Right atrium auricular region (tissue), 2 donors: ENCODE measurements around the gene DES. TPM values are rescaled to one million over a fixed set of nuclear protein-coding genes. Genes with fewer than 3 reads are reported as not detected.
"Not testable (repeated sequence)": the region's sequence is repeated elsewhere in the genome, so short reads cannot be mapped to it uniquely, and the experiment has no call there.

Source experiments
- DNase-seq: peaks from one replicate; pipeline ENCODE4 v3.0.0-alpha.2; 2019; ENCODE audit warnings: low spot score
- H3K27ac ChIP-seq, 2 donors: fragments of 200-600 bp; sonication (generic); 1 replicate in 1 of 2; 2 replicates in 1 of 2; pipeline ENCODE4 v1.5.1; 2016 to 2019
- H3K27me3 ChIP-seq, 2 donors: fragments of 200-600 bp; sonication (generic); one replicate each; pipeline versions ENCODE4 v1.5.1 to v1.6.0; 2017 to 2019
- H3K36me3 ChIP-seq: fragments of 200-600 bp; sonication (generic); one replicate; pipeline ENCODE4 v1.5.1; 2016
- H3K4me1 ChIP-seq, 2 donors: fragments of 200-600 bp; sonication (generic); one replicate each; pipeline versions ENCODE4 v1.5.1 to v1.6.0; 2017 to 2019
- H3K4me3 ChIP-seq, 2 donors: fragments of 200-600 bp; sonication (generic); 1 replicate in 1 of 2; 2 replicates in 1 of 2; pipeline ENCODE4 v1.5.1; 2017 to 2019; ENCODE audit warnings: mild to moderate bottlenecking in 1 of 2, moderate library complexity in 1 of 2
- H3K9me3 ChIP-seq, 2 donors: fragments of 200-600 bp; sonication (generic); one replicate each; pipeline ENCODE4 v1.5.1; 2019
- CTCF ChIP-seq, 2 donors: fragments of 200-600 bp; sonication (generic); IDR thresholded peaks; one replicate each; pipeline ENCODE4 v1.5.1; 2019; ENCODE audit warnings: antibody characterized with exemption in 2 of 2
- total RNA-seq, 2 donors: library from RNA; depleted of rRNA; stranded (reverse); fragments of >200 nt; gene quantifications; one replicate each; pipeline ENCODE4 v1.1.0, GENCODE V29; 2016

The DES gene
- total RNA-seq, 2 donors from 2014 or later, result 12,280 to 13,654 TPM

GRCh38 chr2:219405958-219406860 lies 12.0 kb upstream of the DES start:
- H3K9me3 ChIP-seq, result no peaks in the 10 kb centered on the region
- no peak for TF ChIP-seq CTCF (IDR thresholded peaks at IDR 0.05)
- no peak overlapping the region for H3K4me3 ChIP-seq
- H3K27me3 ChIP-seq, result no peaks in the 10 kb centered on the region
- no peak for DNase-seq
- H3K4me1 ChIP-seq, result peaks cover 0 to 49% of the 10 kb centered on the region in 2 donors
- no peaks in the 10 kb centered on the region for H3K36me3 ChIP-seq
- H3K27ac ChIP-seq, result peak overlapping the region; percentile 86 to 92

GRCh38 chr2:219406861-219407230 lies 11.3 kb upstream of the DES start:
- Histone ChIP-seq H3K4me1 (peaks cover 0 to 49% of the 10 kb centered on the region in 2 donors), H3K4me3 (no peak overlapping the region), H3K9me3 (no peaks in the 10 kb centered on the region), H3K27me3 (no peaks in the 10 kb centered on the region), H3K27ac (peak overlapping the region; percentile 86 to 92), H3K36me3 (no peaks in the 10 kb centered on the region)
- no peak for TF ChIP-seq CTCF (IDR thresholded peaks at IDR 0.05)
- DNase-seq, result no peak

- H3K27me3 ChIP-seq, DNase-seq, H3K9me3 ChIP-seq, H3K36me3 ChIP-seq, H3K4me3 ChIP-seq: not testable (repeated sequence)
- Histone ChIP-seq H3K4me1 (peaks cover 0 to 49% of the 10 kb centered on the region in 2 donors), H3K27ac (peak overlapping the region; percentile 86 to 92)
Observed at GRCh38 chr2:219407343-219407742, 10.8 kb upstream of the DES start.

- no peaks in the 10 kb centered on the region for H3K36me3 ChIP-seq
- no peak overlapping the region for H3K4me3 ChIP-seq
- TF ChIP-seq CTCF (IDR thresholded peaks at IDR 0.05), result no peak
- no peaks in the 10 kb centered on the region for H3K9me3 ChIP-seq
- peaks cover 0 to 47% of the 10 kb centered on the region in 2 donors for H3K4me1 ChIP-seq
- H3K27me3 ChIP-seq, result no peaks in the 10 kb centered on the region
- H3K27ac ChIP-seq, result peak overlapping the region; percentile 86 to 92
- no peak for DNase-seq
Observed at GRCh38 chr2:219408204-219408603, 10.0 kb upstream of the DES start.

- no peaks in the 10 kb centered on the region for H3K36me3 ChIP-seq
- peaks cover 0 to 43% of the 10 kb centered on the region in 2 donors for H3K4me1 ChIP-seq
- H3K4me3 ChIP-seq, result no peak overlapping the region
- TF ChIP-seq CTCF (IDR thresholded peaks at IDR 0.05), result no peak
- H3K27me3 ChIP-seq, result no peaks in the 10 kb centered on the region
- DNase-seq, result no peak
- no peaks in the 10 kb centered on the region for H3K9me3 ChIP-seq
- peak overlapping the region; percentile 86 to 92 for H3K27ac ChIP-seq
Observed at GRCh38 chr2:219408631-219409030, 9.5 kb upstream of the DES start.

- Histone ChIP-seq H3K4me3 (no peak overlapping the region), H3K9me3 (no peaks in the 10 kb centered on the region), H3K27ac (peak overlapping the region; percentile 86 to 92), H3K36me3 (no peaks in the 10 kb centered on the region), H3K27me3 (no peaks in the 10 kb centered on the region), H3K4me1 (peaks cover 0 to 33% of the 10 kb centered on the region in 2 donors)
- no peak for DNase-seq
- TF ChIP-seq CTCF (IDR thresholded peaks at IDR 0.05), result no peak
Observed at GRCh38 chr2:219409619-219410018, 8.6 kb upstream of the DES start.
